HG02678 (cell line): ENCODE data around the gene ATP10B.
"Not testable (repeated sequence)": the region's sequence is repeated elsewhere in the genome, so short reads cannot be mapped to it uniquely, and the experiment has no call there.

Source experiments
- ATAC-seq: cut with Tn5 transposase; IDR thresholded peaks from one replicate; pipeline ENCODE4 v1.9.1; 2021; ENCODE audit warnings: mild to moderate bottlenecking, moderate library complexity; ENCODE audit not compliant: unreplicated experiment

The ATP10B gene

DNA sequence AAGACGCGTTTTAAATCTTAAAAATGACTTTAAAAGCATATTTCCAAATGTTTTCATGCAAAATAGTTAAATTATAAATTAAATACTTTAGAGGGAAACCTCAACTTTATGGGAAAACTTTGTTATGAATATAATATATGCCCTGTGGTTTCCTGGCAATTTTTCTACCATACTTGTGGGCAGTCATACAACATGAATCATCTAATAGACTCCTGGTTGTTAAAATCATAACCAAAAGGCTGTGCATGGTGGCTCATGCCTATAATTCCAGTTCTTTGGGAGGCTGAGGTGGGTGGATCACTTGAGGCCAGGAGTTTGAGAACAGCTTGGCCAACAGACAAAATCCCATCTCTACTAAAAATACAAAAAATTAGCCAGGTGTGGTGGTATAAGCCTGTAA is 18.2 kb downstream of the ATP10B start:
- no peak for ATAC-seq

DNA sequence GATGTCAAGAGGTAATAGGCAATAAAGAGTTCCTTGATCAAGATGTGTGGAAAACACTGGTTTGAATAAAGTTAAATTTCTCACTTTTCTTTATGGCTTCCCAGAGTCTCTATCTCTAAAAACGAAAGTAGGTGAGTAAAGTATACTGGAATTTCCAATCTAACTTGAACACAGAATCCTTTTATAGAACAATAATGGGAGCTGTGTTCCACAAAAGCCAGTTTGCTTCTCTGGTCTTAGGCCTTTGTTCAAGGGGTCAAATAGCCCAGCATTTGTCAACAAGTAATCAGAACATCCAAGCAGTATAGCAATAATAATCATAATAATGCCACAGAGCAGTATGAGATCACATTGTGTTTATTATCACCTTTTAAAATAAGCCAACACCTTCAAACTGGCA is 20.2 kb downstream of the ATP10B start:
- no peak for ATAC-seq

DNA sequence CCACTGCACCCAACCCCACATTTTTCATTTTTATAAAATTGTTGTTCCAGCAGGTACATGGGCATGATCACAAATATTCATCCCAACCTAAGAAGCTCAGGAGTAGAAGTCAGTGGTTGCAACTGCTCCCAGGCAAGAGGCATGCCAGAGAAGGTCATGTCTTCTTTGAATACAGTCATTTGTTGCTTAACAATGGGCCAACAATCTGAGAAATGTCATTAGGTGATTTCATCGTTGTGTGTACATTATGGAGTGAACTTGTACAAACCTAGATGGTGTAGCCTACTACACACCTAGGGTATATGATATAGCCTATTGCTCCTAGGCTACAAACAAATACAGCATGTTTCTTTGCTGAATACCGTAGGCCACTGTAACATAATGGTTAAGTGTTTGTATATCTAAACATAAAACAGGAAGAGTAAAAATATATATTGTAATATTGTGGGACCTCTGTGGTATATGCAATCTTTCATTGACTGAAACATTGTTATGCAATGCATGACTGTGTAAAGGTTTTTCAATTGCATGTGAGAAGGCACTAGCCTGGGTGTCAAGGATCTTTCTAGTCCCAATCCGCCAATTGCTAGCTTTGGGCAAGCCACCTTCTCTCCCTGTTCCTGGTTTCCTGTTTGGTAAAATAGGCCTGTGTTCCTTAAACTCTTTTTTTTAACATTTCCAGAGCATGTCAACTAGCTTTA is 27.6 kb downstream of the ATP10B start:
- no peak for ATAC-seq

DNA sequence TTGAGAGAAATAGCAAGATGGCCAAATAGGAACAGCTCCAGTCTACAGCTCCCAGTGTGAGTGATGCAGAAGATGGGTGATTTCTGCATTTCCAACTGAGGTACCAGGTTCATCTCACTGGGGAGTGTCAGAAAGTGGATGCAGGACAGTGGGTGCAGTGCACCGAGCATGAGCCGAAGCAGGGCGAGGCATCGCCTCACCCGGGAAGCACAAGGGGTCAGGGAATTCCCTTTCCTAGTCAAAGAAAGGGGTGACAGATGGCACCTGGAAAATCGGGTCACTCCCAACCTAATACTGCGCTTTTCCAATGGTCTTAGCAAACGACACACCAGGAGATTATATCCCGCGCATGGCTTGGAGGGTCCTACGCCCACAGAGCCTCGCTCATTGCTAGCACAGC is 39.0 kb downstream of the ATP10B start:
- not testable (repeated sequence) for ATAC-seq

DNA sequence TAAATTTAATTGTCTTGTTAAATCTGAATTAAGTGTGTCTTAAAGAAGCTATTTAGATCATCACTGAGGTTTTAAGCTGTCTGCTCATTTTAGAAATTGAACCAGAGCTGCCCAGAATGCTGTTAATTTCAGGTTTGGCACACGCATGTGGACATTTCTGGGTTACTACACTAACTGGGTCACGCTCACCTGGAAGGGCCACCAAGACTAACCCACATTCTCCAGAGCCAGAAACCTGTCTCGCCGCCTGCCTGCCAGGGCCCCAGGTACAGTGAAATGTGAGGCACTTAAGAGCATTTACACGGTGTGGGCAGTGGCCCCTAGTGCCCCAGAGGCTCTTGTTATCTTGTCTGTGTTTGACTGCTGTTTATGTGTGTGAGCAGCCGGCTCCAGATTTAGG is 46.6 kb downstream of the ATP10B start:
- ATAC-seq, result no peak

DNA sequence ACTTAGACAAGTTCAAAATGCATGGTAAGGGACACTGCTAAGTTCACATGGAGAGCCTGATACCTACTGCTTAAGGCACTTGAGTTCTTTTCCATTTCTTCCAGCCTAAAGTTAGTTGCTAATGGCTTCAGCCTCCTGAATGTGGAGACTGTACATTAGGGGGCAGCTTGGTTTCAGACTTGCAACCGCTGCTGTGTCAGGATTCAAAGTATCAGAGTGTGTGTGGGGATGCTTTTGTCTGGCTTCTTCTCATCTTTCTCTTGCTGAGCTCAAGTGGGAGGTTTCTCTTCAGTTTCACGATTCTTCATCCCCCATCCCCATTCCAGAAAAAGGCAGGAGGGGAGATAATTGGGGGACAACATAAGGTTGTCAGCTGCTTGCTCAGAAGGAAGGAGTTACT is 49.4 kb downstream of the ATP10B start:
- ATAC-seq, result no peak

DNA sequence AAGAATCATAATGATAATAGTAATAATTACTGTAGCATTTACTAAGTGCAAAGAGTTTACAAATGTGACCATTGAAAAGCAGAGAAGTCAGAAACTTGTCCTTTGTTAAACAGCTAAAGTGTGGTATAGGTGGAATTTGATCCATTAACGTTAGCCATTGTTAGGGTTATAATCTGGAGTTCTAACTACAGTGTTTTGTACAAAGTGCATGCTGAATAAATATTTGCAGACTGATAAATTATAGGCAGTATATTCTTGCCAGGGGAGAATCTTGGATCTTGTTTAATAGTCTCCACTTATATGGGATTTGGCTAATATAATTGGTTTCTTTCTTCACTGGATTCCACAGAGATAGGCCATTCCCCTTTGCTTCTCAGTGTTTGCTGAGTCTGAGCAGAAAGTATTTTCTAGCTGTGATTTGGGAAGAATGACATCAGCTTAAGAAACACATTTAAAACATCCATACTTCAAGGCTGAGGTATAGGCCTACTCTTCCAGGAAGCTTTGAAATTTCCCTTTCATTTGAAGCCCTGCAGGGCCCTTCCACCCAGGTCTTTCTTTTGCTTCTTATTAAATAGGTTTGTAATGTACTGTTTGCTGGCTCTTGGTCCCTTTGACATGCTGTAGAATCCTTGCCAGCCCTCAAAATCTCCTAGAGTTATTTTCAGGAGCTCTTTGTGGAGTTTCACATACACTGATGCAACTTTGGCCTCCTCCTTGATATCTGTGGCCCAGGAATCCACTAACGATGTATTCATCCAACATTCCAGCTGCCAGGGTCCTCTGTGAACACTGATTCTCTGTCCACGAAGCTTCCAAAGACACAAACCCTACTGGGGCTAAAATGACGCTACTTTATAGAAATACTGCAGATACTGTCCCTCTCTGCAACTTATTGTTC is 51.4 kb downstream of the ATP10B start:
- ATAC-seq, result no peak

DNA sequence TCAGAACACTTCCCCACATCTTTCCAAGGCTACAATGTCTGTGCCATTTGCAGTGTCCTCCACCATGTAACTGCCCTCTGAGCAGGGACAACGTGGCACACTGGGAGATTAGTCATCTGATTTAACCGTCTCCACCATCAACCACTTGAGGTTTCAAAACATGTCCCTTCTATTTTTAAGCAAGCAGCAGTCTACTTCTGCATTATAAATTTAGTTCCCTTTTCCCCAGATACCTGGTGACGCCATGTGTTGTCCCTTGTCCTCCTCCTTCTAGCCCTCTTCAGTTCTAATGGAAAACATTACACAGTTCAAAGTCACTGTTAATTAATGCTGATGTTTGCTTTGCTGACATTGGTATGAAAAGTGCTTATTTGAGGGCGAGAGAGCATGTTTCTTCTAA is 52.8 kb downstream of the ATP10B start:
- ATAC-seq, result peak; percentile 63

DNA sequence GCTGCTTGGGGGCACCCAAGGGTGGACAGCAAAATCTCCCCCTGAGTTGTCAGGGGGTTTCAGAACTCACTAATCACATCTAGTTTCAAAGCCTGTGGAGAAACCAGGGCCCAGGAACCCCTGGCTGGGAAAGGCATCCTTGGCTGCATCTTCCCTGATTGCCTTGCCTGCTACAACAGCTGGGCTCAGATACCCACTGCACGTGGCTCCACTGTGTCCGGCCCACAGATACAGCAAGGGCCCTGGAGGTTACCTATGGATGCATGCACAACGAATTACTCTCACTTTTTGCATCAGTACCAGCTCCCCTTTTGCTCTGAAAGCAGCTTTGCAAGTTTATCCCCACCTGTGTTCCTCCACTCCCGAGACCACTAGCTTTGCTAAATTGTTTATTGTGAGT is 55.0 kb downstream of the ATP10B start:
- no peak for ATAC-seq

DNA sequence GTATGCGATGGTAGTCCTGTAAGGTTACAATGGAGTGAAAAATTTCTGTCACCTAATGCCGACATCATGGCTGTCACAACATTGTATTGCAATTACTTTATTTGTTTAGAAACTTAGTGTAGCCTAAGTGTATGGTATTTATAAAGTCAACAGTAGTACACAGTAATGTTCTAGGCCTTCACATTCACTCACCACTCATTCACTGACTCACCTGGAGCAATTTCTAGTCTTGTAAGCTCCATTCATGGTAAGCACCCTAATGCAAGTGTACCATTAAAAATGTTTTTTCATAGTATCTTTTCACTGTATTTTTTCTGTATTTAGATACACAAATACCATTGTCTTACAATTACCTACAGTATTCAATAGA is 58.5 kb downstream of the ATP10B start:
- no peak for ATAC-seq

DNA sequence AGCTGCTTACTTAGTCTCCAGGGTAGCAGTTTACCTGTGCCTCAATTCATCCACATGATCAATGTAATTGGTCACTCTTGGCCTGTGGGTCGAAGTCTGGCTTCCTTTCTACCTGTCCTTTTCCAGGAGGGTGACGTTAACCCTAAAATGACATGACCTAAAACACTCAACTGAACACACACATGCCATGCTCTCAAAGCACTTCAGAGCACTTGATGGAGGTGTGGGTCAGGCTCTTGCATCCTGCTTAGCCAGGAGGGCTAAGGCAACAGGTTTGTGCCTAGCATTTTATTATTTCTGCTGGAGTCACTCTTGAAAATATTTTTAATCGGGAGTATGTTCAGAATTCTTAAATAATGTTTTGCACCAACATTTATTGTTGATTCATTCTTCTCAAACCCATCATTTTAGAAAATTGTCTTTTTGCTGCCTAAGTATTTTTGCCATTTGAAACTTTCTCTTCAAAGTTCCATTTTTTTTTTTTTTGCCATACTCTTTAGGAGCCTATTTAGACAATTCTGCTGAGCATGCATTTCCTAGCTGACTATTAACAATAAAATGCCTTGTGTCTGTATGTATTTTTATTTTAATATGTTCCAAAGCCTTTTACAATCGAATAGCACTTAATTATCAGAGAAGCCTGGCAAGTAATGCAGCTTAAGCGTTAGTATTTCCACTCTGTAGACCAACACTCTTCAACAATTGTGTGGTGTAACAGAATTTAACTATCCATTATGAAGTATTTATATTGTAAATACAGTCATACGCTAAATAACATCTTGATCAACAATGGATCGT is 59.1 kb downstream of the ATP10B start:
- ATAC-seq, result no peak

DNA sequence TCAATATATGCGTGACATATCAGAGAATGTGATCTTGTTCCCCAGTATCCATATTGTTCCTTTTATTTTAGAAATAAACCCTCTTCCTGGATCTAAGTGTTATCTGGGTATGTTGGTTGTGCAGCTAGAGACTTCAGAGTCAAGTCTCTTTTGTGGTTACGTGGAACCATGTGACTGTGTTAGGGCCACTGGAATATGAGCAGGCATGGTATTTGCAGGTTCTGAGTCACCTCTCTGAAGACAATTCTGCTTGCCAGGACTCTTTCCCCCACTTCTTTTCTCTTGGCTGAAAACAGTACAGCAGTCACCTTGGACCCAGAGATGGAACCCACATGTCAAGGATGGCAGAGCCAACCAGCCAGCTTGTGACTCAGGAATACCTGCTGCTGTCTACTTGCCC is 59.7 kb downstream of the ATP10B start:
- ATAC-seq, result no peak

DNA sequence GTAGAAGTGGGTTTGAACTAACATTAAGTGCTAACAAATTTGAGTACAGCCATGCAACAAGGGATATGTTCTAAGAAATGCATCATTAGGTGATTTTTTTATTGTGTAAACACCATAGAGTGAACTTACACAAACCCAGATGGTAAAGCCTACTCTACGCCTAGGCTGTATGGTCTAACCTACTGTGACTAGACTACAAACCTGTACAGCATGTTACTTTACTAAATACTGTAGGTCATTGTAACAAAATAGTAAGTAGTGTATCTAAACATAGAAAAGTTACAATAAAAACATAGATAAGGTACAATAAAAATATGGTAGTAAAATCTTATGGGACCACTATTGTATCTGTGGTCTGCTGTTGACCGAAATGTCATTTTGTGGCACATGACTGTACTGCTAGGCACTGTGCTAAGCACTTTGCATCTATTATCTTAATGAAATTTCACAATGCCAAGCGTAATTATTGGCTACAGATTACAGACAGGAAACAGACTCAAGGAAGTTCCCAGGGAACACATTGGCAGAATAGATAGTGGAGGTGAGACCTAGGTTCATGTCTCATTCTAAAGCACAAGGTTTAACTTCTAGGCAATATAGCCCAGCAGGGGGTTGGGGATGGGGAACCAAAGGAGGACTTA is 62.7 kb downstream of the ATP10B start:
- ATAC-seq, result no peak

DNA sequence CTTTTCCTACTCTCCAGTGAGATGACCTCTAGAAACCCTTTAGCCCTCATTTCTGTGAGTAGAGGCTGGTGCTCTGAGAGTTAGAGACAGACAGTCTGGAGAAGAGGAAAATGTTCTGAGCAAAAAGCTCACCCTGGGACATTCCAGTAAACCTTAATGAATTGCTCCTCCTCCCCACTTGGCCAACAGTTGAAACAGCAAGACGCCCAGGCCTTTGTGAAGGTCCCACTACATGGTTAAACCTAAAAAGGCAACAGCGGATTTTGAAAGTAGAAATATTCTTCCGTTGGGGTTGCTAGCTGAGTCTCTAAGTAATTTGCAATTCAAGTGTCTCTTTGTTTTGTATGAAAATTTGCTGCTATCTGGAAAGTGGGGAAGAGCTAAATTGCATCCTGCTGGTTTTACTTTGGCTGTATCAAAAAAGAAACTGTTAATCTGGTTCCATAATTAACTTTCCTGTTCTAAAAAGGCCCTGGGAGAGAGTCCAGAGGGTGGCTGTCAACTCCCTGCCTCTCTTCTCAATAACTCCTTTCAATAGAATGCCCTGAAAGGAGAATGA is 63.8 kb downstream of the ATP10B start:
- ATAC-seq, result no peak

DNA sequence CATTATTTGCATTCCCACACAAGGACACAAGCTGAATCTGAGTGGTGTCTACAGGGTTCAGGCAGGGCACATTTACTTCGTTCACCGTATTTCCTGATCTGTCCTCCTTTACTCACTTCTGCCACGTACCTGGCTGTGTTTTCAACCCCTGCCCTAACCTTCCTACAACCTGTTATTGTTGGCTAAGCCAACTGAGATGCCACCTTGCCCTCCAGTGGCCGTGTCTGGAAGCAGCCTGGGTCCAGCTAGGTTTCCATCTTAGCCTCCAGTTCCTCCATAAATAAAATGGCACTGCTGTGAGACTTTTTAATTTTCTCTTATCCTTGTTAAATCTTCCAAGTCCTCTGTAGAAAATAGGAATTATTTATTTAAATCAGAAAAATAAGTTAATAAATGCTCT is 64.8 kb downstream of the ATP10B start:
- ATAC-seq, result no peak

DNA sequence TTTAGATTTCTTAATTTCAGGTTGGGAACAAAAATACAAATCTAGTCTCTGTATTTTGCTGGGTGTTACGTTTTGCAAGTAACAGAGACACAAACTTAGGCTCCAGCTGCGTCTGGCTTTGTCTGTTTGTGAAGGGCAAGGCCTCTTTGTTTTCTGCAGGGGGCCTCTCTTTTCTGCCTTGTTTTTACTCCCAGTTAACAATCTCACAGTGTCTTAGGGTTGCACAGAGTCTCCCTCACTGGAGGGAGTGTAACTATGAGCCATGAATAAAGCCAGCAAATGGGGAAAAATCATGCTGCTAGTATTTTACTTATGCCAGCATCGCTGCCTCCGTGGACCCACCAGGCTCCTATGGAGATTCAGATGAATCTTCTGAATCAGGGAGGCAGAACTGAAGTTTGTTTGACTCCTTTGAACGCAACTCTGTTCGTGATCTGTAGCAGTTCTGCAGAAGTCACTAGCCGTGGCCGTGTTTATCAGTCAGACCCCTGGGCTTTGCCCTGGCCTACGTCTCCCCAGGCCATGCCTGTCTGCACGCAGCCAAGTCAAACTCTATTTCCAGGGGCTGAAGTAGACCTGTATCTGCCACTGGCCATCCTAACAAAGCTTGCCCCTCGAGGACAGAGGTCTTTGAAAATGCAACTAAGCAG is 77.2 kb downstream of the ATP10B start:
- ATAC-seq, result no peak

DNA sequence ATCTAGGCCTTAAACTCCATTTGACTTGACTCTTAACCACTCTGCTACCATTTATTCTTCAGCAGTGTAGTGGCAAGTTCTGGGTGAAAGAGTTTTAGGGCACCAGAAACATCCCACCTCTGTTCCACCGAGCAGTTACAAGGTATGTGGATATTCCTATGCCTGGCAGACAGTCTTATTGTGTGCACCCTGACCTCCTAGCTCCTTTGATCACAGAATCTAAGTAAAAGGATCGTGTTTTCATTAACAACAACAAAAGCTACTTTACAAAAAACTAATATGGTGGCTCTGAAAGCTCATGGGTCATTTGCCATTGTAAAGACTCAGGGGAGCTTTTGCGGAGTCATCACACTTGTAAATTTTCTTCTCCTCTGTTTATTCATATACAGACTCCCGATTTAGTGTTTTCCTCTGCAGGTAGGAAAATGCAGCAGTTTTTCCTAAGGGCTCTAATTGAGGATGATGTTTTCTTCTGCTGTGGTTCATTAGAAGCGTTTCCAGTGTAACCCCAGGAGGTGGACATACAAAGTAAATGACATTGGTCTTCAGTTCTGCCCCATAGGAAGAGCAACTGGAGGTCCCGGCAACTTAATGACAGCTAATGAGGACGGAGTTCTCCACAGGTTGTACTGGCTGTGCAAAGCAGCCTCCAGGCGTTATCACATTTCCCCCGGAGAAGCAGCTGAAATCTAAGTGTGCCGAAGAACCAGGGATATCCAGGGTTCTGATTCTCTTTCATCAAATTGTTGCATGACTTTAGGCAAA is 78.2 kb downstream of the ATP10B start:
- no peak for ATAC-seq

DNA sequence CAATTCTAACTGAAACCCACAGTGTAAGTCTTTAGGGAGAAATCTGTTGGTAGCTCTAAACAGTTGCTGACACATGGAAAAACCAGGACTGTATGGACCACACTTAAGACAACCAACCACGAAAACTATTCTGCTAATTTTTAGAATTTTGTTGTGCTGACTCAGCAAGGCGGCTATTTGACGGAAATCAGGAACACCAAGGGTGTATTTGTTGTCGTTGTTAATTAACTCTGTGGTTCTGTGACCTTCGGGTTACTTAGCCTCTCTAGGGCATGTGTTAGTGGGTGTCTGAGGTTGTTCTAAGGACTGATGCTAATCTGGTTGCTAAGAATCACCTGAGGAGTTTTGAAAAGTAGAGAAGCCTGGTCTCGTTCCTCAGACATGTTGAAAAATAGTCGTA is 79.2 kb downstream of the ATP10B start:
- ATAC-seq, result no peak

DNA sequence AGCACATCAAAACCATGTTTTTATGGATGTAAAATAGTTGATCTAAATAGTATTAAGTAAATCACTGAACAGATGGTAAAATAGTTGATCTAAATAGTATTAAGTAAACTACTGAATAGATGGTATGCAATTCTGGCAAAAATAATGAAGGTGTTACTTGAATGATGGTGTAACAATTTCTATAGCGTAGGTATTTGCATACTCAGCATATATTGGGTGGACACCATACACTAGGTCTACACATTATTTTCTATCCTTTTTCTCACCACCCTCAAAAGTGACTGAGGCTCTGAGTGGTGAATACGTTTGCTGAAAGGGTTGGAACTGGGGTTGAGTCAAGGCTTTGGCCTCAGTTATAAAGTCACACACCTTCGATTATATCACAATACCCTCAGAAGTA is 81.3 kb downstream of the ATP10B start:
- ATAC-seq, result no peak

DNA sequence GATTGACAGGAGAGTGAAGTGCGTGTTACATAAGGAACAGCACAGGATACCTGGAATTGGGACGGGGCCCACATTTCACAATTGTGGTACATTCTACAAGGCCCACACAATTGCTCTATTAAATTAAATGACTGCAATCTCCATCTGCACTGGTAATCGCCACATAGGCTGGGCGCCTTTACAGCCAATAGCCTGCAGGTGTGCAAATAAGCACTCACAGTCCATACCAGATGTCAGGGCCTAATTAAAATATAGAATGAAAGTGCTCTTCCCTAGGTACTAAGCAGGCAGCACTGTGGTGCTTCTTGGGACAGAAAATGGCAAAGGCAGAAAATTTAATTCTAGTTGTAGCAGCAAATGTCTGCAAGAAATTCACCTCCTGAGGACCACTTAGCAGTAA is 82.7 kb downstream of the ATP10B start:
- ATAC-seq, result no peak
